Transverse colon (tissue), 3 donors: ENCODE results near the gene PRKAR1A.

Experiments
- POLR2A ChIP-seq: fragments of 450-650 bp; IDR thresholded peaks from one replicate; pipeline ENCODE4 v1.6.1; 2016; ENCODE audit warnings: antibody characterized with exemption, mild to moderate bottlenecking, moderate library complexity
- TF ChIP-seq, protein P1 (sequence below), 5 experiments: fragments of 200-600 bp in 3 of 5; fragments of 450-650 bp in 2 of 5; sonication (generic) in 3 of 5; IDR thresholded peaks; 1 replicate in 2 of 5; 2 replicates in 3 of 5; pipeline ENCODE4 v1.5.1; 2016 to 2017; ENCODE audit warnings: antibody characterized with exemption in 5 of 5, inconsistent platforms in 3 of 5, mild to moderate bottlenecking in 2 of 5, moderate library complexity in 1 of 5

DNA sequence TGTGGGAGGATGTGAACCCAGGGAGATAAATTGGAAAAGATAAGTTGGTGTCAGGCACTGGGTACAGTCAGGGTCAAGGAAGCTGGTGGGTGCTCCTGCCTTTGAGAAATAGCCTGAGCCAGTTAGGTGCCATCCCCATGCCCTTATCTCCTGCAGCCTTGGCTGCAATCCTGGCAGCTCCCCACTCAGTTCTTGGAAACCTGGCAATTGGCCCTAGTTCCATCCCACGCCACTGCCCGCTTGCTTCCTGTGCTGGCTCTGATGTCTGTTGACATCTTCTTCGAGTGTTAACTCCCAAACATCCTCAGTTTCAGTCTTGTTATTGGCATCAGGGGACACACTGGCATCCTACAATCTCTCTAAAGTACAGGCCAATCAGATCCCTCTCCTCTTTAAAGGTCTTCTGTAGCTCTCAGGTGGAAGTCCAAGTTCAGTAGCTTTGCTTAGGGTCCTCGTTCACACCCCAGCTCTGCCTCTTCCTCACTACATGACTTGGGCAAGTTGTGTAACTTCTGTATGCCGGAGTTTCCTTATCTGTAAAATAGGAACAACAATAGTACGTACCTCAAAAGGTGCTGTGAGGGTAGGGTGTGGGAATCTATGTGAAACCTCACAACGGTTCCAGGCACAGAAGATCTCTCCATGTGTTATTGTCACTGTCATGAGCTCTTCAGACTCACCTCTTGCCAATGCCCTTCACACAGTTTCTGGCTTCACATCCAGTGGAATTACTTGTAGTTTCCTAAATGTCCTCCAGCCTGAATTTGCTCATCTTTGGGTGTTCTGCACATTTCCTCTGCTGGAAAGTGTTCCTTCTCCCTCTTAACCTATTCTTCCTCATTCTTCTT lies 13.5 kb upstream of the PRKAR1A start:
- TF ChIP-seq, protein P1, sequence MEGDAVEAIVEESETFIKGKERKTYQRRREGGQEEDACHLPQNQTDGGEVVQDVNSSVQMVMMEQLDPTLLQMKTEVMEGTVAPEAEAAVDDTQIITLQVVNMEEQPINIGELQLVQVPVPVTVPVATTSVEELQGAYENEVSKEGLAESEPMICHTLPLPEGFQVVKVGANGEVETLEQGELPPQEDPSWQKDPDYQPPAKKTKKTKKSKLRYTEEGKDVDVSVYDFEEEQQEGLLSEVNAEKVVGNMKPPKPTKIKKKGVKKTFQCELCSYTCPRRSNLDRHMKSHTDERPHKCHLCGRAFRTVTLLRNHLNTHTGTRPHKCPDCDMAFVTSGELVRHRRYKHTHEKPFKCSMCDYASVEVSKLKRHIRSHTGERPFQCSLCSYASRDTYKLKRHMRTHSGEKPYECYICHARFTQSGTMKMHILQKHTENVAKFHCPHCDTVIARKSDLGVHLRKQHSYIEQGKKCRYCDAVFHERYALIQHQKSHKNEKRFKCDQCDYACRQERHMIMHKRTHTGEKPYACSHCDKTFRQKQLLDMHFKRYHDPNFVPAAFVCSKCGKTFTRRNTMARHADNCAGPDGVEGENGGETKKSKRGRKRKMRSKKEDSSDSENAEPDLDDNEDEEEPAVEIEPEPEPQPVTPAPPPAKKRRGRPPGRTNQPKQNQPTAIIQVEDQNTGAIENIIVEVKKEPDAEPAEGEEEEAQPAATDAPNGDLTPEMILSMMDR (IDR thresholded peaks at IDR 0.05) = no peak
- no peak for TF ChIP-seq POLR2A
